Type B pancreatic cell (in vitro differentiated cells): ENCODE measurements around the gene TTR. TPM values are rescaled to one million over a fixed set of nuclear protein-coding genes. Genes with fewer than 3 reads are reported as not detected.

ENCODE experiments used
- DNase-seq: peaks from one replicate; pipeline ENCODE4 v3.0.0; 2021; ENCODE audit warnings: mixed read lengths; ENCODE audit not compliant: unreplicated experiment; ENCODE audit errors: extremely low spot score
- H3K27ac Mint-ChIP-seq: 2 replicates; pipeline ENCODE4 v1.8.0; 2021; ENCODE audit warnings: mild to moderate bottlenecking, mixed read lengths
- H3K27me3 Mint-ChIP-seq: 2 replicates; pipeline ENCODE4 v1.8.0; 2021; ENCODE audit warnings: mixed read lengths
- H3K36me3 Mint-ChIP-seq: 2 replicates; pipeline ENCODE4 v1.8.0; 2021; ENCODE audit warnings: mixed read lengths
- H3K4me1 Mint-ChIP-seq: one replicate; pipeline ENCODE4 v1.8.0; 2021; ENCODE audit warnings: mixed read lengths; ENCODE audit not compliant: unreplicated experiment
- H3K4me3 Mint-ChIP-seq: 2 replicates; pipeline ENCODE4 v1.8.0; 2021; ENCODE audit warnings: mild to moderate bottlenecking, mixed read lengths
- H3K9me3 Mint-ChIP-seq: 2 replicates; pipeline ENCODE4 v1.8.0; 2021; ENCODE audit warnings: mixed read lengths
- CTCF ChIP-seq: fragments of 200-600 bp; sonication (generic); conservative IDR thresholded peaks from 2 replicates; pipeline ENCODE4 v1.5.0; 2021; ENCODE audit warnings: antibody characterized with exemption, mild to moderate bottlenecking
- total RNA-seq: library from RNA; stranded (reverse); gene quantifications from 2 replicates; pipeline ENCODE4 v1.2.1, GENCODE V29; 2021; ENCODE audit warnings: low replicate concordance

TTR gene
- total RNA-seq, 1 donor from 2014 or later = 2,711 TPM

- Mint-ChIP-seq H3K4me3 (no peak overlapping the region), H3K9me3 (no peaks in the 10 kb centered on the region), H3K36me3 (no peaks in the 10 kb centered on the region), H3K27me3 (no peaks in the 10 kb centered on the region), H3K27ac (no peak overlapping the region), H3K4me1 (peaks cover 4% of the 10 kb centered on the region)
- DNase-seq = no peak
- TF ChIP-seq CTCF = peak; percentile 52
Measured at GRCh38 chr18:31553800-31554199, 37.9 kb upstream of the TTR start.

- no peak for DNase-seq
- H3K27ac Mint-ChIP-seq = no peak overlapping the region
- H3K4me1 Mint-ChIP-seq = peaks cover 9% of the 10 kb centered on the region
- no peak overlapping the region for H3K4me3 Mint-ChIP-seq
- H3K9me3 Mint-ChIP-seq = no peaks in the 10 kb centered on the region
- no peaks in the 10 kb centered on the region for H3K36me3 Mint-ChIP-seq
- no peak for TF ChIP-seq CTCF
- no peaks in the 10 kb centered on the region for H3K27me3 Mint-ChIP-seq
Measured at GRCh38 chr18:31554776-31555175, 36.9 kb upstream of the TTR start.

GRCh38 chr18:31555971-31556747 lies 35.5 kb upstream of the TTR start:
- peak overlapping the region; percentile 25 for H3K27ac Mint-ChIP-seq
- H3K36me3 Mint-ChIP-seq = no peaks in the 10 kb centered on the region
- H3K9me3 Mint-ChIP-seq = no peaks in the 10 kb centered on the region
- H3K27me3 Mint-ChIP-seq = no peaks in the 10 kb centered on the region
- H3K4me3 Mint-ChIP-seq = peak overlapping the region; percentile 67
- TF ChIP-seq CTCF = peak; percentile 94
- peaks cover 10% of the 10 kb centered on the region for H3K4me1 Mint-ChIP-seq
- DNase-seq = no peak

GRCh38 chr18:31557446-31557845 lies 34.2 kb upstream of the TTR start:
- H3K4me3 Mint-ChIP-seq = no peak overlapping the region
- H3K27ac Mint-ChIP-seq = no peak overlapping the region
- no peaks in the 10 kb centered on the region for H3K9me3 Mint-ChIP-seq
- DNase-seq = no peak
- H3K4me1 Mint-ChIP-seq = peaks cover 10% of the 10 kb centered on the region
- H3K27me3 Mint-ChIP-seq = no peaks in the 10 kb centered on the region
- H3K36me3 Mint-ChIP-seq = no peaks in the 10 kb centered on the region
- TF ChIP-seq CTCF = peak; percentile 18

- H3K4me3 Mint-ChIP-seq = no peak overlapping the region
- no peak overlapping the region for H3K27ac Mint-ChIP-seq
- H3K4me1 Mint-ChIP-seq = peaks cover 10% of the 10 kb centered on the region
- no peaks in the 10 kb centered on the region for H3K9me3 Mint-ChIP-seq
- no peaks in the 10 kb centered on the region for H3K36me3 Mint-ChIP-seq
- no peak for DNase-seq
- no peaks in the 10 kb centered on the region for H3K27me3 Mint-ChIP-seq
- no peak for TF ChIP-seq CTCF
Measured at GRCh38 chr18:31558567-31558966, 33.1 kb upstream of the TTR start.
